Measurements from ENCODE around the gene LSM7. TPM values are rescaled to one million over a fixed set of nuclear protein-coding genes. Genes with fewer than 3 reads are reported as not detected.

LSM7 gene
- total RNA-seq, 8 experiments from 2014 or later, result 143 to 444 (median 296) TPM

DNA sequence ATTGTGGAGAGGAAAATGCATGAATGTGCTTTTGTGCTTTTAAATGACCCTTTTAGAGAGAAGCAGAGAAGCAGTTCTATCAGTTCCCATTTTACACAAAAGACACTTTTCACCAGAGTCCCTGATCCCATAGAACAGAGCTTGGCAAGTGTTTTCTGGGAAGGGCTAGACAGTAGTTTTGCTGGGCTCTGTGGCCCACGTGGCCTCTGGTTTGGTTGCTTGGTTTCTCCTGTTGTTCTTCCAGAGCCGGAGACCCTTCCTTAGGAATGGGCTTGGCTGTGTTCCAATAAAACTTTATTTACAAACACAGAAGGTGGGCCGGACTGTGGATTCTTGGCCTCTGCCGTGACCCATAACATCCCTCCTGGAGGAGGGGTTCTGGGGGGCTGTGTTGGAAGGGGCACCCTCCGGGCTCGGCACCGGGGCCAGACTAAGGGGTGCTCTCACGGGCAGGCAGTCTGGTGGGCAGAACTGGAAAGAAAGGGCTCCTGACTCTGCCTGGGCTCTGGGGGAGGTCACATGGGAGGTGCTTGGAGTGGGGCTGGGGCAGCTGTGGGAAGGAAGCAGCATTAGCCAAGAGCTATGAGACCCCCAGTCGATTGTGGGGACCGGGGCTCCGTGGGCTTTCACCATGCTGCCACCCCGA is 3.3 kb upstream of the LSM7 start:
- Histone ChIP-seq H3K4me1 (replicated peaks in 1 of 2) (peaks cover 38 to 44% of the 10 kb centered on the region in 2 donors), H3K4me3 (no peak overlapping the region), H3K27ac (no peak overlapping the region)
- 80 to 96% (median 88%) methylated on average over 1 to 4 of the region's 12 CpGs; no CpG with 5 or more reads in 6 of the 10 experiments for WGBS, 10 experiments
- in situ Hi-C loops (cut with MboI; ENCODE audit: low pct_unique_long_range_greater_than_20kb in 2 of 9, low sequenced_read_pairs in 9 of 9, unreplicated experiment in 9 of 9), result no loop called here
- no peak for ATAC-seq (replicated peaks in 6 of 8)

DNA sequence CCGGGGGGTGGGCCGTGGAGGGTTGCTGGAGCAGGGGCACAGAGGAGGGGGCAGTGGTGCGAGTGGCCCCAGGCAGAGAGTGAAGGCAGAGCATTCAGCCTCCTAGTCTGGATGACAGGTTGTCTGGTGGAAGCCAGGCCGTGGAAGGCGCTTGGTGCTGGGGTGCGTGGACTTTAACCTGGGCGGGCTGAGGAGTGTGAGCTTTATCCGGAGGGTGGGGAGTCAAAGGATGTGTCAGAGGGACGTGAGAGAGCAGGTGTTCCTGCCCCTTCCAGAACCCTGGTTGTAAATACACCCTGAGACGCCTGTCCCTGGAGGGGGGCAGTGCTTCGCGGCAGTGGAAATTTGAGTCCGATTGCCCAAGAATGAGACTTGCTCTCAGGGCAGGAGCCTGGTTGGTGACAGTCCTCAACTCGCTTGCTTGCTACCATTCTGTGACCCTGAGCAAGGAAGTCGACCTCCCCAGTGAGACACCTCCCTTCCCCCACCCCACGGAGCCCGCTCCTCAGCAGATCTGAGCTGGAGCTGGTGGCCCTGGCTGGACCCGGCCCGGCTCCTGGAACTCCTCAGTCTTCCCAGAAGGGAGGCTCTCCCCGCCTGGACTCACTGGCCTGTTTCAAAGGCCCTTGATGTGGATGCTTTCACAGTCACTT is 2.4 kb upstream of the LSM7 start:
- in situ Hi-C loops (cut with MboI; ENCODE audit: low pct_unique_long_range_greater_than_20kb in 2 of 9, low sequenced_read_pairs in 9 of 9, unreplicated experiment in 9 of 9), result no loop called here
- Histone ChIP-seq H3K27ac (no peak overlapping the region), H3K4me3 (peak overlapping the region in 1 of 5 donors; percentile 98), H3K4me1 (replicated peaks in 1 of 2) (peaks cover 34 to 43% of the 10 kb centered on the region in 2 donors)
- WGBS, 10 experiments, result 53 to 80% (median 60%) methylated on average over 1 to 2 of the region's 20 CpGs; no CpG with 5 or more reads in 7 of the 10 experiments
- no peak for ATAC-seq (replicated peaks in 6 of 8)

DNA sequence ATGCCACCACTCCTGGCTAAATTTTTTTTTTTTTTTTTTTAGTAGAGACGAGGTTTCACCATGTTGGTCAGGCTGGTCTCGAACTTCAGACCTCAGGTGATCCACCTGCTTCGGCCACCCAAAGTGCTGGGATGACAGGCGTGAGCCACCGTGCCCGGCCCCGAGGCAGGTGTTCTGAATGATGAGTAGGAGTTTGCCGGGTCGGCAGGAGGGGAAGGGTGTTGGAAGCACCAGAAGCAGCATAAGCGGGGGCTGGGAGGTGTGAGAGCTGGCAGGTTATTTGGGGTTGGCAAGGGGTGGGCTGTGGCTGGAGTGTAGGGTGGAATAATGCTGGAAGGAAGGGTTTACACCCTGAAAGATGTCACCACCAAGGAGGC is 1.9 kb upstream of the LSM7 start:
- no peak overlapping the region for H3K27ac ChIP-seq
- in situ Hi-C loops (cut with MboI; ENCODE audit: low pct_unique_long_range_greater_than_20kb in 2 of 9, low sequenced_read_pairs in 9 of 9, unreplicated experiment in 9 of 9), result no loop called here

DNA sequence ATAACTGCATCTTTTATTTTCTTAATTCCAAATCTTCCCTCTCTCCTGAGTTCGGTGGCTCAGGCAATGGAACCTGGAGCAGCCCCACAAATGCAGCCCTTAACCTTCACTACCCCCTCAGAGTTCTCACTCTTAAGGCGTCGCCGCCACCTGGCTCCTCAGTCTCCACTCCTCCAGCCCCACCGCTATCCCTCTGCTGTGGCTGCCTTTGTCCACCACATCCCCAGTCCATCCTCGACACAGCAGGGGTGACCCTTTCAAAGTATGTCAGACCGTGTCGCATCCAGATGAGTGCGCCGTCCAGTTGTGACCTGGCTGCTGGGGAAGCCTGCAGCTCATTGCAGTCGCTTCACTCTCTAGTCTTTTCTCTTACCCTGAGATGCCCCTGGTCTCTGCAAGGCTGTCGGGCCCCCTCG is 1.1 kb upstream of the LSM7 start:
- in situ Hi-C loops (cut with MboI; ENCODE audit: low pct_unique_long_range_greater_than_20kb in 2 of 9, low sequenced_read_pairs in 9 of 9, unreplicated experiment in 9 of 9), result no loop called here
- peak in 5 of 8 experiments; percentile 4 to 28 (median 23) for ATAC-seq (replicated peaks in 6 of 8)
- WGBS, 10 experiments, result 0 to 80% (median 27%) methylated on average over 1 to 5 of the region's 13 CpGs; no CpG with 5 or more reads in 3 of the 10 experiments
- Histone ChIP-seq H3K4me3 (peak overlapping the region; percentile 74 to 98 (median 82)), H3K4me1 (replicated peaks in 1 of 2) (peaks cover 34 to 43% of the 10 kb centered on the region in 2 donors), H3K27ac (peak overlapping the region; percentile 85 to 96)

More for the DNA sequence above, 1.9 kb upstream of the LSM7 start:
- Histone ChIP-seq H3K4me3 (peak overlapping the region in 1 of 5 donors; percentile 98), H3K4me1 (replicated peaks in 1 of 2) (peaks cover 34 to 43% of the 10 kb centered on the region in 2 donors)
- WGBS, 10 experiments, result 84% methylated on average over 4 of the region's 10 CpGs; no CpG with 5 or more reads in 9 of the 10 experiments
- no peak for ATAC-seq (replicated peaks in 6 of 8)

GRCh38 chr19:2329149-2329478 is 728 bp upstream of the LSM7 start:
- H3K27ac ChIP-seq, result peak overlapping the region; percentile 85 to 96
- H3K4me3 ChIP-seq, result peak overlapping the region; percentile 74 to 98 (median 82)
- in situ Hi-C loops (cut with MboI; ENCODE audit: low pct_unique_long_range_greater_than_20kb in 2 of 9, low sequenced_read_pairs in 9 of 9, unreplicated experiment in 9 of 9), result no loop called here
- peaks cover 34 to 43% of the 10 kb centered on the region in 2 donors for H3K4me1 ChIP-seq (replicated peaks in 1 of 2)
- peak in 6 of 8 experiments; percentile 1 to 10 (median 4) for ATAC-seq (replicated peaks in 6 of 8)
- 0 to 2% methylated on average over 4 to 9 of the region's 16 CpGs; no CpG with 5 or more reads in 8 of the 10 experiments for WGBS, 10 experiments

DNA sequence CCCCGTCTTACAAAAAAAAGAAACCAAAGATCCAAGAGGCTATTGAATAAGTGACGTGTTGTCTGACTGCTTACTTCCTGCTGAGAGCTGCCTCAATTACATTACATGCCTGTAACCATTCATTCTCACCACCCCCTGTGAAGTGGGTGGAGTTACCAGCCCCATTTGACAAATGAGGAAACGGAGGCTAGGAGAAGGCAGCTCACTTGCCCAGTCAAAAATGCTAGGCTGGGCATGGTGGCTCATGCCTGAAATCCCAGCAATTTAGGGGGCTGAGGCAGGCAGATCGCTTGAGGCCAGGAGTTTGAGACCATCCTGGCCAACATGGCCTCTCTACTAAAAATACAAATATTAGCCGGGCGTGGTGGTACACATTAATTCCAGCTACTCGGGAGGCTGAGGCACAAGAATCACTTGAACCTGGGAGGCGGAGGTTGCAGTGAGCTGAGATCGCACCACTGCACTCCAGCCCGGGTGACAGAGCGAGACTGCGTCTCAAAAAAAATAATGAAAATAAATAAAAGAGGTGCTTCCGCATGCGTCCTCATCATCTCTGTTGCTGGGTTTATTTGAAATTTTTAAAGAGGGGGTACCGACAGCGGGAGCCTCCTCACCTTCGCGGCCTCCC is 499 bp downstream of the LSM7 start:
- H3K27ac ChIP-seq, result peak overlapping the region; percentile 85 to 96
- WGBS, 10 experiments, result 0 to 15% (median 0%) methylated on average over 1 to 9 of the region's 18 CpGs; no CpG with 5 or more reads in 1 of the 10 experiments
- peak; percentile 40 to 76 (median 54) for ATAC-seq (replicated peaks in 6 of 8)
- in situ Hi-C loops (cut with MboI; ENCODE audit: low pct_unique_long_range_greater_than_20kb in 2 of 9, low sequenced_read_pairs in 9 of 9, unreplicated experiment in 9 of 9), result no loop called here
- peak overlapping the region; percentile 74 to 98 (median 82) for H3K4me3 ChIP-seq
- peaks cover 34 to 39% of the 10 kb centered on the region in 2 donors for H3K4me1 ChIP-seq (replicated peaks in 1 of 2)

GRCh38 chr19:2326699-2327360 is 1.6 kb downstream of the LSM7 start:
- in situ Hi-C loops (cut with MboI; ENCODE audit: low pct_unique_long_range_greater_than_20kb in 2 of 9, low sequenced_read_pairs in 9 of 9, unreplicated experiment in 9 of 9), result no loop called here
- WGBS, 10 experiments, result 81 to 100% (median 93%) methylated on average over 1 to 7 of the region's 16 CpGs; no CpG with 5 or more reads in 3 of the 10 experiments
- no peak for ATAC-seq (replicated peaks in 6 of 8)
- H3K27ac ChIP-seq, result peak overlapping the region in 1 of 2 donors; percentile 85
- H3K4me1 ChIP-seq (replicated peaks in 1 of 2), result peaks cover 28 to 30% of the 10 kb centered on the region in 2 donors
- peak overlapping the region; percentile 74 to 98 (median 82) for H3K4me3 ChIP-seq

DNA sequence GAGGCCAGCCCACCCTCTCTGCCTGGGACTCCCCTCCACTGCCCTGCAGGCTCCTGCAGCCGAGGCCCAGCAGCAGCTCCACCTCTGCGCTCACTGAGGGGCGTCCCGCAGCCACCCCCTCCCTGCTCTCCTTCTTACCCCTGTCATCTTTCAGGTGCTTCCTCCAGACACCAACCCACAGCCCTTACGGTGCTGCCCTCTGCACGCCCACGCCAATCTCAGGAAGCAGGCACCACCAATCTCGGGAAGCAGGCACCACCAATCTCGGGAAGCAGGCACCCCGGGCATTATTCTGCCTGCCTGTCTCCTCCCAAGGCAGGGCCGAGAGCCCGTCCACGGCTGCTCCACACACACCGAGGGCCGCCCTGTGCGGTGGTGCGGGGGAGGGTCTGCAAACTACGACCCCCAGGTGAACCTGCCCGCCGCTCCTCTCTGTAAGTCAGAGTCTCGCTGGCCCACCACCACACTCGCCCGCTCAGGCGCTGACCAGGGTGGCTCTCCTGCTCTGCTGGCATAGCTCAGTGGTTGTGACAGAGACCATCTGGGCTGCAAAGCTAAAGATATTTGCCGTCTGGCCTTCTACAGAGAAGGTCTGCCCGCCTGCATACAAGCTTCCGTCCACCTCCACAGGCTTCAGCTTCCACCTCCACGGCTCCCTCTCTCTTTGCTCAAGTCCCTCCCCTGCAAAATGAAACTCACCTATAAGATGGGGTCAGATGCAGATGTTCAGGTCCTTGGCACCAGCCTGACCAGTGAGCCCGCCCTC is 2.9 kb downstream of the LSM7 start:
- WGBS, 10 experiments, result 50 to 100% (median 80%) methylated on average over 1 to 7 of the region's 29 CpGs; no CpG with 5 or more reads in 5 of the 10 experiments
- Histone ChIP-seq H3K4me3 (no peak overlapping the region), H3K27ac (no peak overlapping the region), H3K4me1 (replicated peaks in 1 of 2) (peaks cover 17 to 19% of the 10 kb centered on the region in 2 donors)
- in situ Hi-C loops (cut with MboI; ENCODE audit: low pct_unique_long_range_greater_than_20kb in 2 of 9, low sequenced_read_pairs in 9 of 9, unreplicated experiment in 9 of 9), result no loop called here
- ATAC-seq (replicated peaks in 6 of 8), result no peak

GRCh38 chr19:2324220-2324948 is 4.0 kb downstream of the LSM7 start:
- in situ Hi-C loops (cut with MboI; ENCODE audit: low pct_unique_long_range_greater_than_20kb in 2 of 9, low sequenced_read_pairs in 9 of 9, unreplicated experiment in 9 of 9), result no loop called here
- H3K4me3 ChIP-seq, result no peak overlapping the region
- WGBS, 10 experiments, result 80 to 100% (median 85%) methylated on average over 1 to 15 of the region's 34 CpGs; no CpG with 5 or more reads in 2 of the 10 experiments
- no peak overlapping the region for H3K27ac ChIP-seq
- H3K4me1 ChIP-seq (replicated peaks in 1 of 2), result peaks cover 9% of the 10 kb centered on the region in 2 donors
- no peak for ATAC-seq (replicated peaks in 6 of 8)

DNA sequence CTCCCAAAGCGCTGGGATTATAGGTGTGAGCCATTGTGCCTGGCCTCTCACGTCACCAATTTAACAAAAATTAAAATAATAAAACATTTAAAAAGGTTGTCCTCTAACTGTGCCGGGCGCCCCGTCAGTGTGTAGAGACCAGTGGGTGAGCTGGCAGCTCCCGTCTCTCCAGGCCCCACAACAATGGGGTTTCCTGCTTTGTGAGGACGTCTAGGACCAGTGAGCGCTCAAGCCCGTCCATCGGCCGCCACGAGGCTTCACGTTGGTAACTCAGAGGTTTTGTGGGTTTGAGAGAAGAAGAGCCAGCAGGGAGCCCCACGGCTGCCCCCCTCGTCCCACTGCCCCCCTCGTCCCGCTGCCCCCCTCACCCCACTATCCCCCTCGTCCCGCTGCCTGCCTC is 4.7 kb downstream of the LSM7 start:
- no peak overlapping the region for H3K4me3 ChIP-seq
- 93 to 100% (median 100%) methylated on average over 2 to 6 of the region's 19 CpGs; no CpG with 5 or more reads in 5 of the 10 experiments for WGBS, 10 experiments
- ATAC-seq (replicated peaks in 6 of 8), result no peak
- no peak overlapping the region for H3K27ac ChIP-seq
- in situ Hi-C loops (cut with MboI; ENCODE audit: low pct_unique_long_range_greater_than_20kb in 2 of 9, low sequenced_read_pairs in 9 of 9, unreplicated experiment in 9 of 9), result no loop called here
- H3K4me1 ChIP-seq (replicated peaks in 1 of 2), result peaks cover 7 to 9% of the 10 kb centered on the region in 2 donors

- WGBS, 10 experiments, result 90 to 100% (median 92%) methylated on average over 1 to 7 of the region's 39 CpGs; no CpG with 5 or more reads in 6 of the 10 experiments
- ATAC-seq (replicated peaks in 6 of 8), result no peak
- Histone ChIP-seq H3K4me1 (replicated peaks in 1 of 2) (peaks cover 0 to 6% of the 10 kb centered on the region in 2 donors), H3K27ac (no peak overlapping the region), H3K4me3 (no peak overlapping the region)
- in situ Hi-C loops (cut with MboI; ENCODE audit: low pct_unique_long_range_greater_than_20kb in 2 of 9, low sequenced_read_pairs in 9 of 9, unreplicated experiment in 9 of 9), result no loop called here
These were observed 6.7 kb downstream of the LSM7 start for GRCh38 chr19:2321565-2322283.

All from motor neuron (in vitro differentiated cells).